Renal pelvis (tissue), 4 donors: ENCODE data around the gene RPP40. TPM values are rescaled to one million over a fixed set of nuclear protein-coding genes. Genes with fewer than 3 reads are reported as not detected.

Experiments used
- DNase-seq: peaks from one replicate; pipeline ENCODE4 v3.0.0-alpha.2; 2013
- polyA plus RNA-seq, 3 donors: library from polyadenylated mRNA; unstranded; fragments of 120-200 nt; gene quantifications; one replicate each; pipeline ENCODE4 v1.2.1, GENCODE V29; 2013; ENCODE audit not compliant: insufficient read length in 3 of 3

The RPP40 gene
- polyA plus RNA-seq, 3 donors, result 12.4 to 13.3 (median 12.9) TPM

DNA sequence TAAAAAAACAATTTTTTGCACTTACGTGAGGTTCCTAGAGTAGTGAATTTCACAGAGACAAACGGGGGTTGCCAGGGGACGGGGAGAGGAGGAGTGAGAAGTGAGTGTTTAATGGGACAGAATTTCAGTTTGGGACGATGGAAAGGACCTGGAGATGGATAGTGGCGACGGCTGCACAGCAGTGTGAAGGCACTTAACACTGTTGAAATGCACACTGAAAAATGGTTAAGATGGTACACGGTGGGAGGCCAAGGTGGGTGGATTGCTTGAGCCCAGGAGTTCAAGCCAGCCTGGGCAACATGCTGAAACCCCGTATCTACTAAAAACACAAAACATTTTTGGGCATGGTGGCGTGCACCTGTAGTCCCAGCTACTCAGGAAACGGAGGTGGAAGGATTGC, 31.4 kb downstream of the RPP40 start:
- DNase-seq, result no peak

DNA sequence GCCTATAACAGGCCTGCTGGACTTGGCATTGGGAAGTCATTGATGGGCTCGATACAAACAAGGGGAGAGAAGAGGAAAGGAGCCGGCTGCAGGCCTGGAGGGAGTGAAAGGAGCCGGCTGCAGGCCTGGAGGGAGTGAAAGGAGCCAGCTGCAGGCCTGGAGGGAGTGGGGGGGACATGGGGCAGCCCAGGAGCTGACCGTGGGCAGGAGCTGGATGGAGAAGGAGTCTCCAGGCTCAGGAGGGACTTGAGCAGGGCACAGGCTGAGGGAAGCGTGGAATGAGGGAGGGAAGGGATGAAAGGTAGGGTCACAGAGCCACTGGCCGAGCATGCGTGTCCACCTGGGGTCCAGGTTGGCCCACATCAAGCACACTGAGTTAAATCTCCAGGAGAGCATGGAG, 32.0 kb downstream of the RPP40 start:
- DNase-seq, result no peak

DNA sequence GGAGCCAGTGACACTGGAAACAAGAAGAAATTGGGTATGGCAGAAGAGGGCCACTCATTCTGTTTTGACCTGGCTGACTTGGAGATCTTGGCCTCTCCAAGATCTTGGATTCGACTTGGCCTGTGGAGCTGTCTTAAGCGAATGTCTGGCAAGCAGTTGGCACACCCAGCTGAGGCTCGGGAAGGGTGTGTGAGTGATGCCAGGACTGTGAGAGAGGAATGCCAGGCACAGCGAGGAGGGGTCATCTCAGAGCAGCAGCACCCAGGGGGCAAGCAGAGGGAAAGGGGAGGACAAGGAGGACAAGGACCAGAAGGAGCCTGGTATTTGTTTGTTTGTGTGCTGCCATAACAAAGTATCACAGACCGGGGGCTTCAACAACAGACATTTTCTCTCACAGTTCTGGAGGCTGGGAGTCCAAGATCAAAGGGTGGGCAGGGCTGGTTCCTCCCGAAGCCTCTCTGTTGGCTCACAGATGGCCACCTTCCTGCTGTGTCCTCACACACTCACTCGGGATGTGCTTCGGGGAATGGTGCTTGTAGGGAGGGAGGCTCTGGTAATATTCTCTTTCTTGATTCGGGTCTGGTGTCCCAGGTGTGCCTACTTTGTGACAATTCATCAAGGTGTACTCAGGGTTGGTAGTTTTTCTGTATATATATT, 33.0 kb downstream of the RPP40 start:
- DNase-seq, result no peak

DNA sequence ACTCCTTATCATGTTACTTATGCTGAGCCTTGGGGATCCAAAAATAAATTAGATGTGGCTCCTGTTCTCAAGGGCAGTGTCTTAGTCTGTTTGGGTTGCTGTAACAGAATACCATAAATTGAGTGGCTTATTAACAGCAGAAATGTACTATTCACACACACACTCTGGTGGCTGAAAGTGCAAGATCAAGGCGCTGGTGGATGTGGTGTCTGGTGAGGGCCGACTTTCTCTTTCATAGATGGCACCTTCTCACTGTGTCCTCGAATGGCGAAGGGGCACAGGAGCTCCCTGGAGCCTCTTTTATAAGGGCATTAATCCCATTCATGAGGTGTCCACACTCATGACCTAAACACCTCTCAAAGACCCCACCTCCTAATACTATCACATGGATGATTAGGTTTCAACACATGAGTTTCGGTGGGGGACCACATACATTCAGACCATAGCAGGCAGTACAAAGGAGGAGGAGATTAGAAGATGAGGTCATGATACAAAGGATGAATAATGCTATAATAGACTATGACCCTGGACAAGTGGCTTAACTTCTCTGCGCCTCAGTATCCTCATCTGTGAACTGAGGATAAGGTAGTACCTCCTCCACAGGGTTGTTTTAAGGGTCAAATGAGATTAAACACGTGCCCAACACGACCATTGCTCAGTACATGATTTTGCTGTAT, 34.1 kb downstream of the RPP40 start:
- no peak for DNase-seq

DNA sequence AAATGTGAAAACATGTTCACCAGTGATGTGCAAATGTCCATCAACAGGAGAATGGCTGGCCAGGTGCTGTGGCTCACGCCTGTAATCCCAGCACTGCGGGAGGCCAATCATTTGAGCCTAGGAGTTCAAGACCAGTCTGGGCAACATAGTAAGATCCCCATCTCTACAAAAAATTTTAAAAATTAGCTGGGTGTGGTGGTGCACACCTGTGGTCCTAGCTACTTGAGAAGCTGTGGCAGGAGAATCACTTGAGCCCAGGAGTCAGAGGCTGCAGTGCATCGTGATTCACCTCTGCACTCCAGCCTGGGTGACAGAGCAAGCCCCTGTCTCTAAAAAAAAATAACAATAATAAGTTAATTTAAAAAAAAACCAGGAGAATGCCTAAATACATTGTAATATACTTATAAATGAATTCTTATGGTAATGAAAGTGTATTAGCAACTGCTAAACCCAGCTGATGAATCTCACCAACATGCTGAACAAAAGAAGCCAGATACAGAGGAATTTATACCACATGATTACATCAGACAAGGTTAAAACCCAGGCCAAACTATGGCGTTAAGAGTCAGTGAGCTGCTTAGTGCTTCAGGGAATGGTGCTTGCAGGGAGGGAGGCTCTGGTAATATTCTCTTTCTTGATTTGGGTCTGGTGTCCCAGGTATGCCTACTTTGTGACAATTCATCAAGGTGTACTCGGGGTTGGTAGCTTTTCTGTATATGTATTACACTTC, 36.4 kb downstream of the RPP40 start:
- no peak for DNase-seq

DNA sequence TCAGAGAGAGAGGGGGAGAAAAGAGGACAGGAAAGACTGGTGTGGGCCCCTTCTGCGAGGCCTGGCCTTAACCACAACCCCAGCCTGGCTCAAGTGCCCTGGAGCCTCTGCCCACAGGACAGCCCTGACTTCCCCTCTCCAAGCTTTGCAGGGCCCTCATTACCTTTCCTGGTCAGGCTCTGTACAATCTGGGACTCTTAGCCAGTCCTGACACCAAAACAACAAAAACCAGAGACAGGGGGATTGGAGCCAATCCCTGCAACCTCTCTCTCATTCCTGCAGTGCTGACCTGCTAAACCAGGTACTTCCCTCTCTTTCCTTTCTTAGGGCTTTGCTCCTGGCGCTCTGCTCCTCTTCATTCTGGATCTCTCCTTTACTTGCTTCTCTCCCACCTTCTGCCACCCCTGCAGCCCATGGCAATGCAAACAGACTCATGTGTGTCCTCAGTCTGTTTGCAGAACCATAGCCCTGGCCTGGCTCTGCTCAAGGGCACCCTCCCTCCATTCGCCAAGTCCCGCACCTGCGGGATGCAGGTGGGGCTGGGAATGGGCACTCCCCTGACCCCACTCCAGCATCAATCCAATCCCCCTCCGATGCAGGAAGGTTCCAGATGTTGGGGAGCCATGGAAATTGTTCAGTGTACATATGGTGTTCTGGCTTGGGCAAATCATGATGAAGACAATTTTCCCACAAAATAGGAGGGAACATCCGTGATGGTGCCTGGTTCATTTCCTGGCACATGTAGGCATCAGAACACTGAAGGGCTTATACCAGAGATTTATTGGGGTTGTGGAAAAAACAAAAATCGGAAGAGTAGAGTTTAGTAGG, 38.1 kb downstream of the RPP40 start:
- no peak for DNase-seq

DNA sequence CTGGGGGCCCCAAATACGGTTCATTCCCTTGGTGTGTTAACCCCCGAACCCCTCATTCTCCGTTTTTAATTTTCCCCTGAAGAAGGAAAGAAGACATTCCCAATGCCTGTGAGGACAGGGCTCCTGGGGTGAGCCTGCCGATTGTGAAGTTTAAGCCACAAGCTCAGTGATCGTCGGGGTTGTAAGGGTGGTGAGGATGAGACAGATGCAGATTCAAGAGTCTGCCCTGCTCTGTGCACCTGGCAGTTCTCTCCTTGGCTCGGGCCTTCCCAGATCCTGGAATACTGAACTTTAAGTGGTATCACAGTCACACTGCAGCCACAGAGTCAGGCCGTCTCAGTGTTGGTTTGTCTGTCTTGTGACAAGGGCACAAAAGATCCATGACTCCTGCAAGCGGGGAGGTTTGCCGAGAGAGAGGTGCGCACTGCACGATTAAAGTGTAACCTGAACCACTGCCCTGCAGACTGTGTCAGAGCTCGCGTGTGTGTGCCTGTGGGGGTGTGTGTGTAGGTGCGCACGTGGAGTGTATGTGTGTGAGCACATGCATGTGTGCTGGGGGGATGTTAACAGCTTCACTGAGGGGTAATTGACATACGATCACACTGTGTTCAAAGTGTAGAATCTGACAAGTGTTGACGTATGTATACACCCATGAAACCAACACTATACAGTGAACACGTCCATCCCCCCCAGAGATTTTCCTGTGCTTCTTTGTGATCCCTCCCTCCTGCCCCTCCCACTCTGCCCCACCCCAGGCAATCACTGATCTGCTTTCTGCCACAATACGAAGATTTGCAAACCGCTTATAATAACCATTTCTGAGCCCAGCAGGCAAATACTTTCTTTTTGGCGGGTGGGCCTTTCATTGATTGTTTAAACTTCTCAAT, 38.9 kb downstream of the RPP40 start:
- no peak for DNase-seq

DNA sequence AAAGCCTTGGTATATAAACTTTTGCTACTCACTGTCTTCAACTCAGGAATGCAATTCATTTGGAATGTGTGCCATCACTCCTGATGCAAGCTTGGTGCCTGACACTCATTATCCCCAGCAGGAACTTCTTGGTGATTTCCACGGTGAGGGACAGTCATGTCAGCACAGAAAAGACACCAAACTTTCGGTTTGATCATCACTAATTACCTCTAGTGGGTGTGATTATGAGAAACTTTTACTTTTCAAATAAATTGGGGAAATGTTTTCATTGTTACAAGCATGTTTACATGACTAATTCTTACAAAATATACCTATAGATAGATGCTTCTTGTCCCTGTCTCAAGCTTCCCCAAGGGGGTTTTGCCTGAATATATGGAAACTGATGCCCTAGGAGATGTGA, 40.9 kb downstream of the RPP40 start:
- no peak for DNase-seq

DNA sequence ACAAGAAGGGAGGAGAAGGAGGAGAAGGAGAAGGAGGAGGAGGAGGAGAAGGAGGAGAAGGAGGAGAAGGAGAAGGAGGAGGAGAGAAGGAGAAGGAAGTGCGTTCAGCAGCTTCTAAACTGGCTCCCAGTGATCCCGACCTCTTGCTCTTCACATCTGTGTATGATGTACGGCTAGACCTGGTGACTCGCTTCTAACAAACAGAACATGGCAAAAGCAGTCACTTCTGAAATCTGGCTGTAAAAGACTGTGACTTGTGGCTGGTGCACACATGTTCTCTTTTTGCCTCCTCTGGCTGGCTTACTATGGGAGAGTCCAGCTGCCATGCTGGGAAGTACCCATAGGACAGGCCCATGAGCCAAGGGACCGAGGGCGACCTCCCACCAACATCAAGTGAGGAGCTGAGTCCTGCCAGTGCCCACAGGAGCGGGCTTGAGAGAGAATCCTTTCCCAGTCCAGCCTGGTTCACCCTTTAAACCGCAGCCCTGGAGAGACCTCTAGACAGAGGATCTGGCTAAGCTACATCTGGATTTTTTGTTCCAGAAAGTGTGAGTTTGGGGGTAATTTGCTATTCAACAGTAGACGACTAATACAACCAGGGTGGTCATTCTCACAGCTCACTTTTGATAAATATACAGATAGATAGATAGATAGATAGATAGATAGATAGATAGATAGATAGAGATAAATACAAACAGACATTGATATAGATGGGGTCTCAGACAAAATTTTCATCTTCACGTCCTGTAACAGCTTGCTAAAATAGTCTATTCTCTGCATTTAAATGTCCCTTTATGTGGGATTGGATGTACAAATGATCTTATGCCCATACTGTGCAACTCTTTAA, 42.3 kb downstream of the RPP40 start:
- no peak for DNase-seq

DNA sequence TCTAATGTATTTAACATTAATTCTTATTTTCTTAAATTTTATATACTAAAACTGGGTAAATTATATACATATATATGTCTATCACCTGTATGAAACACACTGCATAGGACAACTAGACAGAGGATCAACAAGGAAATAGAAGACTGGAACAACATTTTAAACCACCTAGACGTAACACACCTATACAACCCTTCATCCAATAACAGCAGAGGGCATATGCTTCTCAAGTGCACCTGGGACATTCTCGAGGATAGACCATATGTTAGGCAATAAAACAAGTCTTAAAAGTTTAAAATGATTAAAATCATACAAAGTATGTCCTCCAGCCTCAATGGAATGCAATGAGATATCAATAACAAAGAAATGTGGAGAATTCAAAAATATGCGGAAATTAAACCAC, 45.2 kb downstream of the RPP40 start:
- DNase-seq, result no peak

DNA sequence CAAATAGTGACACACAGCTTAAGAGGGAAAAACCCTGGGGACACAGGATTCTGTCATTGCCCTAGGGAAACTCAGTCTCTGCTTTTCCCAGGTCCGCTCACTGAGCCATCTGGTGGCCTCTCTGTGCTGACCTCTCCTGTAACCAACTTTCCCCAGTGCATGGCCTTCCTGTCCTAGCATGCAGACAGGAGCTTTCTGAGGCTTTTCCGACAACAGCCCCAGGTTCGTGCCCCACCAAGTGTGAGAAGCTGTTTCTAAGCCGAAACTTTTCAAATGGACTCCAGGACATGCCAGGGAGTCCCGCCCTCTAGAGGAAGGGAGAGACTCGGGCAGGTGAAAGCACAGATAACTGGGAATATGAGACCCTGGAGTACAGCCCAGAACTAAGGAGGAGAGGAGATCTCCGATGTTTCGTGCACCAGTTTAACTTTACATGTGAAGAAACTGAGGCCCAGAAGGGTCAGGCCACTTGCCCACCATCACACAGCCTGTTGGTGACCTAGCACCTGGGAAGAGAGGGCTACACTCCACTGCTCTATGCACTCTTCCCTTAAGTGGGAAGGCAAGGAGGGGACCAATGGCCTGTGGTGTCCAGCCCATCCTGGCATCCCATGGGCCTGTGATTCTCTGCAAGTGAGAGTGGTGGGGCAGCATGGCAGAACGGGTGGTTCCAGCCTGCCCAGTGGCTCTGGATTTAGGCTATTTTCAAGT, 46.2 kb downstream of the RPP40 start:
- DNase-seq, result no peak

DNA sequence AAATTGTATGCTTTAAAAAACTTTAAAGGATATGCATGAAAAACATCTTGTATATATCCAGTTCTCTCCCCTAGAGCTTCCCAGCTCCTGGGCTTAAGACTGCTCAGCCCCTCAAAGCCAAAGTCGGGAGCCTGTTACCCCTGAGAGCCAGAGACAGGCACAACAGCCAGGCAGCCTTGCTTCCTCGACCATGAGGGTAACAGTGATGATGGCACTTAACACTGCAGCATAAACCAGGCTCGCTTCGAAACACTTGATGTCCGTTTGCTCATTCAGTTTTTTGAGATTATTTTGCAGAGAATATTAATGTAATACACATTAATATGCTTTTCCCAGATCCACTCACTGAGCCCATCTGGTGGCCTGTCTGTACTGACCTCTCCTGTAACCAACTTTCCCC, 47.2 kb downstream of the RPP40 start:
- DNase-seq, result no peak

DNA sequence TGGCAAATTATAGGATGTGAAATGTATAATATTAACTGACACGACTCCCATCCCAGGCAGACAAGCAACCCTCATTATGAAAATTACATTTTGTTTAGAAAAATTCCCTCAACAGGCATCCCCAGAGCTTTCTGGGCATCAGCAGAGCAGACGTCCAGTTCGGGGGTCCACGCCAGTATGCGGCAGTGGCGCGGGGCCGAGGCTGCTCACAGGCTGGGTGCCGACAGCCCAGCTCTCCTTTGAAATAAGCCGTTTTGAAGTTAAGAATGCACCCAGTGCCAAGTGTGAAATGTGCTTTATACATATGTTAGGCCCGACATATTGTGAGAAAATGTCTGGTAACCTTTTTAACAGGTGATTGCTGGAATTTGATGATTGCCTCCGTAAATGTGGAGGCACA, 50.4 kb downstream of the RPP40 start:
- no peak for DNase-seq

DNA sequence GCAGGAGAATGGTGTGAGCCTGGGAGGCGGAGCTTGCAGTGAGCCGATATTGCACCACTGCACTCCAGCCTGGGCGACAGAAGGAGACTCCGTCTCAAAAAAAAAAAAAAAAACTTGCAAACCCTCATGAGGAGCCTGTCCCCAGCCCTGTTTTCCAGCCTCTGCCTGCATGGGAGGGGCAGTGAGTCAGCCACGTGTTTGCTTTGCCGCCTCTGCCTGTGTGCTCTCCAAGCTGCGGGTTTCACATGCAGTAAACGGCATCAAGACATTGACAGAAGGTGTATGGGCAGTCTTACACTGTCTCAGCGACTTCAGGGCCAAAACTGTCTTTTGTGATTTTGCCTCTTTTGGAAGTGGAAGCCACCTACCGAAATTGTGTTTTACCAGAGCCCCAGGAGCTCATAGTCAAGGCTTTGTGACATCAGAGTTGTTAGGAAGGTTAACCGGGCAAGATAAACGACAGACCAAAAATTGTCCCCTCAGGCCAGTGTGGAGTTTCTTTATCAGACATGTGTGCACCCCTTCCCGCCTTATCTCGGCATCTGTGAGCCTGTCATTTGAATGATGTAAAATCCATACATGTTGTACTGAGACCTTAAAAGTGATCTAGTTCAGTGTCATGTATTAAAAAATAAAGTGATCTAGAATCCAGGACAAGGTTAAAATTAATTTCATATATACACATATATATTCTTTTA, 52.9 kb downstream of the RPP40 start:
- DNase-seq, result no peak

DNA sequence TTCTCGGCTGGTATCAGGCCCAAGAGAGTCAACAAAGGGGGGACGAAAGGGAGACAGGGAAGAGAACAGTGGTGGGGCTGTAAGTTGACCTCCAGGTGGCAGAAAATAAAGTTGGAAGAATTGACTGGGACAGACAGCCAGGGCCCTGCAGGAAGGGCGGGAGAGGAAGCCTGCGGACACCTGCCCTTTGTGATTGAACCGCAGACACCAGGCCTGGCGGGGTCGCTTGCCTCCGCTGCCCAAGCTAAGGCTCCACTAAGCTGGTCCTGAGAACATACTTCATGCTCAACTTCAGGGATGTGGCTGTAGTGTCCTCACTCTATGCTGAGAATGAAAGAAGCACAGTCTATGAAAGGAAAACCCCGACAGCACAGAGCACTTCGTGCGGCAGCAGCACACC, 53.8 kb downstream of the RPP40 start:
- no peak for DNase-seq

DNA sequence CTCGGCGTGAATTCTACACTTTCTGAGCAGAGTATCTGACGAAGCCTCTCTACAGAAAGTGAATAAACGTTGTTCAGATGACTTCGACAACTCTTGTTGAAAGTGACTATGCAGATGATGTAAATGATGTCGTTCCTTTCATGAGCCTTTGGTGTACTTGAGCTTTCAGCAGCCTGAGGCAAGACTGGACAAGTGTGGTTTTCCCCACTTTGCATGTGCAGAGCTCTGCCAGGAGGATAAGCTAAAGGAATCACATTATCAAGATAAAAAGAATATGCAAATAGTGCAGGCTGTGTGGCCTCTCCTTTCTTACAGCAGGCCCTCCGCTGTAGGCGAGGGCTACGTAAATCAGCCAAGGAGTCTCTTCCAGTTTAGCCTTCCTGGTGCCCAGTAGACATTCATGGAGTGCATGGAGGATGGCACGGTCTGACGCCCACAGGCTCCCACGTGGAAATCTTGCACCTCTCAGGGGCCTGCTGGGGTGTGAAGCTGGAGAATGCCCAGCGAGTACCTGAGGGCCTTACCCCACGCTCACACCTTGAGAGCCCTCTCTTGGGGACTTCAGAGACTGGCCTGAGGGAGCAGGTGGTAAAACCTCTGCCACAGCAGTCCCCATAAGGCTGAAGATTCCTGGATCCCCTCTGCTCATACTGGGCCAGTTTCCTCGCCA, 54.9 kb downstream of the RPP40 start:
- no peak for DNase-seq

DNA sequence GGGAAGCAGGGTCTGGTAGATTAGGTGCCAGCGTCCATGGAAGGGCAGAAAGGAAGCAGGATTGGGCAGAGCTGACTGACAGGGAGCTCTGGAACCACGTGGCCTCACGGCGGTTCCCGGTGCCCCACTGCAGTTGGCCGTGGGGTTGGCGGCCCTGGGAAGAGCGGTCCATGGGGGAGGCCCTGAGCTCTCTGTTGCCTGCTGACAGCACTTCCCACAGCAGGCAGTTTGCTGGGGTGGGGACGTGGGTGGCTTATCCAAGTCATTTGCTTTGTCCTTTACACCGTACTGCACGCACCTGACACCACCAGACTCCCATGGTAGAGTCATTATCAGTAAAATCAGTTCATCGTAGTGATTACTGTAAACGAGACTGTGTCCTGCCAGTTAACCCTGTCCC, 56.1 kb downstream of the RPP40 start:
- DNase-seq, result no peak

DNA sequence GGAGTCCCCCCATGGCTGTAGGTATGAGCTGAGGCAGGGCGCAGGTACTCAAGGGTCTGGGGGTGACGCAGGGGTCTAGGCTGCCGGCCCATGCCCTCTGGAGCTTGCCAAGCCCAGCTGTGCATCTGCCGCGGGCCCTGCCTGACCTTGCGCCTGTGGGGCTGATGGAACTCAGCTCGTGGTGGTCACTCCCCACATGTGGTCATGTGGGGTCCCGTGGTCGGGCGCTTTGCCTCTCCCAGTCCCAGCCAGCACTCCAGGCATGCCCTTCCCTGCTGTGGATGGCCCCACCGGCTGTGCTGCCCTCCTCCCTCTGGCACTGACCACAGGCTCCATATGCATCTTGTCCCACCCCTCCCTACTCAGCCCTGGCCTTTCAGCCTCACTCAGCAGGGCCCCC, 57.3 kb downstream of the RPP40 start:
- DNase-seq, result no peak
